Liver (tissue), 3 donors: ENCODE results near the gene MEDAG.

Experiments used
- EGR1 ChIP-seq, 2 donors: IDR thresholded peaks; 2 replicates each; pipeline ENCODE4 v1.6.1; 2016 to 2018; ENCODE audit warnings: antibody characterized with exemption in 2 of 2, low read depth in 2 of 2
- FOXA1 ChIP-seq: IDR thresholded peaks from 2 replicates; pipeline ENCODE4 v1.6.1; 2016; ENCODE audit warnings: antibody characterized with exemption
- GABPA ChIP-seq, 2 donors: IDR thresholded peaks in 1 of 2; conservative IDR thresholded peaks in 1 of 2; 2 replicates each; pipeline ENCODE4 v1.6.1; 2016; ENCODE audit warnings: antibody characterized with exemption in 2 of 2, mild to moderate bottlenecking in 1 of 2, moderate library complexity in 1 of 2
- HNF4G ChIP-seq: IDR thresholded peaks from 2 replicates; pipeline ENCODE4 v1.6.1; 2016; ENCODE audit warnings: antibody characterized with exemption
- NR2F2 ChIP-seq: IDR thresholded peaks from 2 replicates; pipeline ENCODE4 v1.6.1; 2016; ENCODE audit warnings: antibody characterized with exemption
- RAD21 ChIP-seq, 2 donors: IDR thresholded peaks; 2 replicates each; pipeline ENCODE4 v1.6.1; 2016; ENCODE audit warnings: antibody characterized with exemption in 2 of 2, mild to moderate bottlenecking in 2 of 2
- RXRA ChIP-seq, 2 donors: IDR thresholded peaks; 2 replicates each; pipeline ENCODE4 v1.6.1; 2017 to 2018; ENCODE audit warnings: antibody characterized with exemption in 2 of 2, mild to moderate bottlenecking in 1 of 2
- SP1 ChIP-seq: IDR thresholded peaks from 2 replicates; pipeline ENCODE4 v1.6.1; 2018; ENCODE audit warnings: antibody characterized with exemption, mild to moderate bottlenecking
- TAF1 ChIP-seq: conservative IDR thresholded peaks from 2 replicates; pipeline ENCODE4 v1.6.1; 2016; ENCODE audit warnings: antibody characterized with exemption, mild to moderate bottlenecking
- TF ChIP-seq, protein P1 (sequence below): IDR thresholded peaks from 2 replicates; pipeline ENCODE4 v1.6.1; 2016; ENCODE audit warnings: antibody characterized with exemption
- TF ChIP-seq, protein P2 (sequence below): IDR thresholded peaks from 2 replicates; pipeline ENCODE4 v1.6.1; 2016; ENCODE audit warnings: antibody characterized with exemption, mild to moderate bottlenecking
- TF ChIP-seq, protein P3 (sequence below): fragments of 150-350 bp; IDR thresholded peaks from 2 replicates; pipeline ENCODE4 v1.5.1; 2017; ENCODE audit warnings: improper control_type of control experiment, low read depth, low read length; ENCODE audit not compliant: missing input control
- TF ChIP-seq, protein P4 (sequence below): IDR thresholded peaks from 2 replicates; pipeline ENCODE4 v1.6.1; 2016; ENCODE audit warnings: antibody characterized with exemption
- TF ChIP-seq, protein P5 (sequence below): IDR thresholded peaks from 2 replicates; pipeline ENCODE4 v1.6.1; 2016; ENCODE audit warnings: antibody characterized with exemption
- donor health status: healthy.
- donor health status: healthy.

DNA sequence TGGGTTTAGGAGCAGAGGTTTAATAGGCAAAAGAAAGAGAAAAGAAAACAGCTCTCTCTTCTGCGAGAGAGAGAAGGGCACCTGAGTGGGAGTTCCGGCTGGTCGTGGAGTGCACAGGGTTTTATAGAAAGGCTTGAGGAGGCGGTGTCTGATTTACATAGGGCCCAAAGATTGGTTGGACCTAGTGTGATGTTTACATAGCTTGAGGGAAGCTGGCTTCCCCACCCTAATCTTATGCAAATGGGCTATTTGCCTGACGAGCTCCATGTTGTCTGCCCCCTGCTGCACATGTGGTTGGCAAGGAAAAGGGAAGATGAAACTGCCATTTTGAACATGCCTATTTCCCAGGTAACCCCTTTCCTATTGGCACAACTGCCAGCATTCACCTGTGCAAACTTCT is 21.5 kb upstream of the MEDAG start:
- TF ChIP-seq, protein P1, sequence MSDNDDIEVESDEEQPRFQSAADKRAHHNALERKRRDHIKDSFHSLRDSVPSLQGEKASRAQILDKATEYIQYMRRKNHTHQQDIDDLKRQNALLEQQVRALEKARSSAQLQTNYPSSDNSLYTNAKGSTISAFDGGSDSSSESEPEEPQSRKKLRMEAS: no peak
- TF ChIP-seq, protein P2, sequence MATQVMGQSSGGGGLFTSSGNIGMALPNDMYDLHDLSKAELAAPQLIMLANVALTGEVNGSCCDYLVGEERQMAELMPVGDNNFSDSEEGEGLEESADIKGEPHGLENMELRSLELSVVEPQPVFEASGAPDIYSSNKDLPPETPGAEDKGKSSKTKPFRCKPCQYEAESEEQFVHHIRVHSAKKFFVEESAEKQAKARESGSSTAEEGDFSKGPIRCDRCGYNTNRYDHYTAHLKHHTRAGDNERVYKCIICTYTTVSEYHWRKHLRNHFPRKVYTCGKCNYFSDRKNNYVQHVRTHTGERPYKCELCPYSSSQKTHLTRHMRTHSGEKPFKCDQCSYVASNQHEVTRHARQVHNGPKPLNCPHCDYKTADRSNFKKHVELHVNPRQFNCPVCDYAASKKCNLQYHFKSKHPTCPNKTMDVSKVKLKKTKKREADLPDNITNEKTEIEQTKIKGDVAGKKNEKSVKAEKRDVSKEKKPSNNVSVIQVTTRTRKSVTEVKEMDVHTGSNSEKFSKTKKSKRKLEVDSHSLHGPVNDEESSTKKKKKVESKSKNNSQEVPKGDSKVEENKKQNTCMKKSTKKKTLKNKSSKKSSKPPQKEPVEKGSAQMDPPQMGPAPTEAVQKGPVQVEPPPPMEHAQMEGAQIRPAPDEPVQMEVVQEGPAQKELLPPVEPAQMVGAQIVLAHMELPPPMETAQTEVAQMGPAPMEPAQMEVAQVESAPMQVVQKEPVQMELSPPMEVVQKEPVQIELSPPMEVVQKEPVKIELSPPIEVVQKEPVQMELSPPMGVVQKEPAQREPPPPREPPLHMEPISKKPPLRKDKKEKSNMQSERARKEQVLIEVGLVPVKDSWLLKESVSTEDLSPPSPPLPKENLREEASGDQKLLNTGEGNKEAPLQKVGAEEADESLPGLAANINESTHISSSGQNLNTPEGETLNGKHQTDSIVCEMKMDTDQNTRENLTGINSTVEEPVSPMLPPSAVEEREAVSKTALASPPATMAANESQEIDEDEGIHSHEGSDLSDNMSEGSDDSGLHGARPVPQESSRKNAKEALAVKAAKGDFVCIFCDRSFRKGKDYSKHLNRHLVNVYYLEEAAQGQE: no peak
- TF ChIP-seq HNF4G (no peak), FOXA1 (no peak), GABPA (IDR thresholded peaks at IDR 0.05 in 1 of 2, conservative IDR thresholded peaks at IDR 0.05 in 1 of 2) (no peak), RXRA (IDR thresholded peaks at IDR 0.05) (no peak), TAF1 (no peak), NR2F2 (no peak), EGR1 (IDR thresholded peaks at IDR 0.05; ENCODE audit: low read depth in 2 of 2) (no peak), RAD21 (IDR thresholded peaks at IDR 0.05) (no peak), SP1 (no peak)
- TF ChIP-seq, protein P3, sequence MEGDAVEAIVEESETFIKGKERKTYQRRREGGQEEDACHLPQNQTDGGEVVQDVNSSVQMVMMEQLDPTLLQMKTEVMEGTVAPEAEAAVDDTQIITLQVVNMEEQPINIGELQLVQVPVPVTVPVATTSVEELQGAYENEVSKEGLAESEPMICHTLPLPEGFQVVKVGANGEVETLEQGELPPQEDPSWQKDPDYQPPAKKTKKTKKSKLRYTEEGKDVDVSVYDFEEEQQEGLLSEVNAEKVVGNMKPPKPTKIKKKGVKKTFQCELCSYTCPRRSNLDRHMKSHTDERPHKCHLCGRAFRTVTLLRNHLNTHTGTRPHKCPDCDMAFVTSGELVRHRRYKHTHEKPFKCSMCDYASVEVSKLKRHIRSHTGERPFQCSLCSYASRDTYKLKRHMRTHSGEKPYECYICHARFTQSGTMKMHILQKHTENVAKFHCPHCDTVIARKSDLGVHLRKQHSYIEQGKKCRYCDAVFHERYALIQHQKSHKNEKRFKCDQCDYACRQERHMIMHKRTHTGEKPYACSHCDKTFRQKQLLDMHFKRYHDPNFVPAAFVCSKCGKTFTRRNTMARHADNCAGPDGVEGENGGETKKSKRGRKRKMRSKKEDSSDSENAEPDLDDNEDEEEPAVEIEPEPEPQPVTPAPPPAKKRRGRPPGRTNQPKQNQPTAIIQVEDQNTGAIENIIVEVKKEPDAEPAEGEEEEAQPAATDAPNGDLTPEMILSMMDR: no peak
- TF ChIP-seq, protein P4, sequence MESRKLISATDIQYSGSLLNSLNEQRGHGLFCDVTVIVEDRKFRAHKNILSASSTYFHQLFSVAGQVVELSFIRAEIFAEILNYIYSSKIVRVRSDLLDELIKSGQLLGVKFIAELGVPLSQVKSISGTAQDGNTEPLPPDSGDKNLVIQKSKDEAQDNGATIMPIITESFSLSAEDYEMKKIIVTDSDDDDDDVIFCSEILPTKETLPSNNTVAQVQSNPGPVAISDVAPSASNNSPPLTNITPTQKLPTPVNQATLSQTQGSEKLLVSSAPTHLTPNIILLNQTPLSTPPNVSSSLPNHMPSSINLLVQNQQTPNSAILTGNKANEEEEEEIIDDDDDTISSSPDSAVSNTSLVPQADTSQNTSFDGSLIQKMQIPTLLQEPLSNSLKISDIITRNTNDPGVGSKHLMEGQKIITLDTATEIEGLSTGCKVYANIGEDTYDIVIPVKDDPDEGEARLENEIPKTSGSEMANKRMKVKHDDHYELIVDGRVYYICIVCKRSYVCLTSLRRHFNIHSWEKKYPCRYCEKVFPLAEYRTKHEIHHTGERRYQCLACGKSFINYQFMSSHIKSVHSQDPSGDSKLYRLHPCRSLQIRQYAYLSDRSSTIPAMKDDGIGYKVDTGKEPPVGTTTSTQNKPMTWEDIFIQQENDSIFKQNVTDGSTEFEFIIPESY: no peak
- TF ChIP-seq, protein P5, sequence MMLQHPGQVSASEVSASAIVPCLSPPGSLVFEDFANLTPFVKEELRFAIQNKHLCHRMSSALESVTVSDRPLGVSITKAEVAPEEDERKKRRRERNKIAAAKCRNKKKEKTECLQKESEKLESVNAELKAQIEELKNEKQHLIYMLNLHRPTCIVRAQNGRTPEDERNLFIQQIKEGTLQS: no peak
